Immature natural killer cell (primary cell): Measurements from ENCODE around the gene NDUFAF3. TPM values are rescaled to one million over a fixed set of nuclear protein-coding genes. Genes with fewer than 3 reads are reported as not detected.

Source experiments
- DNase-seq, 3 donors: peaks; one replicate each; pipeline ENCODE4 v3.0.0; 2022; ENCODE audit warnings: mixed read lengths in 1 of 3
- H3K27ac Mint-ChIP-seq, 6 donors: one replicate each; pipeline ENCODE4 v1.8.0; 2020; ENCODE audit warnings: mixed read lengths in 6 of 6, mild to moderate bottlenecking in 5 of 6, inconsistent platforms in 4 of 6, moderate library complexity in 3 of 6
- H3K27me3 Mint-ChIP-seq, 3 donors: one replicate each; pipeline ENCODE4 v1.8.0; 2020 to 2021; ENCODE audit warnings: low read depth in 3 of 3, mild to moderate bottlenecking in 3 of 3, mixed read lengths in 3 of 3, moderate library complexity in 3 of 3, inconsistent platforms in 1 of 3
- H3K36me3 Mint-ChIP-seq, 3 donors: one replicate each; pipeline ENCODE4 v1.8.0; 2020; ENCODE audit warnings: mixed read lengths in 3 of 3, inconsistent platforms in 2 of 3, mild to moderate bottlenecking in 2 of 3
- H3K4me1 Mint-ChIP-seq, 2 donors: one replicate each; pipeline ENCODE4 v1.8.0; 2020; ENCODE audit warnings: inconsistent platforms in 2 of 2, mild to moderate bottlenecking in 2 of 2, mixed read lengths in 2 of 2, moderate library complexity in 1 of 2
- H3K4me3 Mint-ChIP-seq, 5 donors: one replicate each; pipeline ENCODE4 v1.8.0; 2020; ENCODE audit warnings: mild to moderate bottlenecking in 5 of 5, mixed read lengths in 5 of 5, inconsistent platforms in 3 of 5, moderate library complexity in 3 of 5
- H3K9me3 Mint-ChIP-seq, 6 donors: one replicate each; pipeline ENCODE4 v1.8.0; 2020; ENCODE audit warnings: mild to moderate bottlenecking in 6 of 6, mixed read lengths in 6 of 6, inconsistent platforms in 4 of 6, moderate library complexity in 3 of 6
- polyA plus RNA-seq, 3 donors: library from polyadenylated mRNA; unstranded; fragments of 300-500 nt; fragmentation: Illumina TruSeq; gene quantifications; one replicate each; pipeline ENCODE4 v1.2.3, GENCODE V29; 2021

NDUFAF3 gene
- polyA plus RNA-seq, 3 donors from 2014 or later, result 118 to 204 (median 142) TPM

- Mint-ChIP-seq H3K9me3 (no peaks in the 10 kb centered on the region), H3K4me3 (peak overlapping the region; percentile 74 to 97 (median 89)), H3K36me3 (peaks cover 0 to 5% (median 3%) of the 10 kb centered on the region in 3 donors), H3K27ac (peak overlapping the region in 5 of 6 donors; percentile 40 to 71 (median 58)), H3K27me3 (peaks cover 4 to 11% (median 6%) of the 10 kb centered on the region in 3 donors), H3K4me1 (peaks cover 32 to 33% of the 10 kb centered on the region in 2 donors)
- no peak for DNase-seq
Observed at GRCh38 chr3:49017229-49017970, 4.5 kb upstream of the NDUFAF3 start.

DNA sequence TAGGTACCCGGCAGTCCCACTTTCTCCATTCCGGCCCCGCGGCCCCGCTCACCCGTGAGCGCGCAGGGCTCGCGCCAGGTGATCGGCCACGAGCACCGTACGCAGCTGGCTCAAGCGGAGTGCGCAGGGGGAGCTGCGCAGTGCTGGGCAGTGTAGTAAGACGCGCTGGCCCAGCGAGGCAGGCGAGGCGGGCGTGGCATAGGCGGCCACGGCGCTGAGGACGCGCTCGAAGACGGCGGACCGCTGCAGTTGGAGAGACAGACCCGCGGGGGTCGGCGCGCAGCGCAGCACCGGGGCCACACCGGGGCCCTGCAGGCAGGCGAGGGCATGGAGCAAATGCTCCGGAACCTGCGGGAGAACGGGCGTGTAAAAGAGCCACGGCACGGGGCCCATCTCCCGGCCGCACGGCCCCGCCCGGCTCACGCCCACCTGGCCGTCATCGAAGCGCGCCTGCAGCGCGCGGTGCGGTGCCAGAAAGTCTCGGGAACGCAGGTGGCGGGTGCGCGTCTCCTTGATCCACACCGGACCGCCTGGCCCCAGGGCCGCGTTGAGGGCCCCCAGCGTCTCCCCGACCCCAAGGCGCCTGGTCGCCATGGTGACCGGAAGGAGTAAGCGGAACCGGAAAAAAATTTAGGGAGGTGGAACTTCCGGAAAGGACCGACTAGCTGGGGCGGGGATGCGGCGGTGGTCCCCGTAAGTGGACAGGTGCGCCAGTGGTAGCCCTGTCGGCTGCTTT lies 3.8 kb upstream of the NDUFAF3 start, which contains the start of gene DALRD3:
TSS of gene DALRD3 (minus strand) at position 610 of the 736 bp plus-strand sequence. CDS start at position 594, 16 bp downstream.
- peak; percentile 70 to 71 (median 70) for DNase-seq
- H3K27me3 Mint-ChIP-seq, result peaks cover 5 to 13% (median 6%) of the 10 kb centered on the region in 3 donors
- peaks cover 0 to 5% (median 3%) of the 10 kb centered on the region in 3 donors for H3K36me3 Mint-ChIP-seq
- no peaks in the 10 kb centered on the region for H3K9me3 Mint-ChIP-seq
- H3K4me3 Mint-ChIP-seq, result peak within 1 kb of the TSS; percentile 89 to 97 (median 91)
- H3K27ac Mint-ChIP-seq, result peak within 1 kb of the TSS; percentile 79 to 93 (median 91)
- H3K4me1 Mint-ChIP-seq, result peaks cover 36 to 40% of the 10 kb centered on the region in 2 donors

- peak overlapping the region; percentile 89 to 97 (median 91) for H3K4me3 Mint-ChIP-seq
- no peak for DNase-seq
- no peaks in the 10 kb centered on the region for H3K9me3 Mint-ChIP-seq
- H3K36me3 Mint-ChIP-seq, result peaks cover 0 to 5% (median 3%) of the 10 kb centered on the region in 3 donors
- H3K27ac Mint-ChIP-seq, result peak overlapping the region; percentile 79 to 93 (median 91)
- peaks cover 6 to 13% (median 6%) of the 10 kb centered on the region in 3 donors for H3K27me3 Mint-ChIP-seq
- peaks cover 39 to 43% of the 10 kb centered on the region in 2 donors for H3K4me1 Mint-ChIP-seq
Observed at GRCh38 chr3:49018707-49019006, 3.3 kb upstream of the NDUFAF3 start.

- no peaks in the 10 kb centered on the region for H3K9me3 Mint-ChIP-seq
- peak overlapping the region; percentile 82 to 97 (median 90) for H3K4me3 Mint-ChIP-seq
- H3K27me3 Mint-ChIP-seq, result peaks cover 6 to 16% (median 6%) of the 10 kb centered on the region in 3 donors
- peak overlapping the region; percentile 69 to 91 (median 84) for H3K27ac Mint-ChIP-seq
- peaks cover 39 to 47% of the 10 kb centered on the region in 2 donors for H3K4me1 Mint-ChIP-seq
- peaks cover 0 to 12% (median under 1%) of the 10 kb centered on the region in 3 donors for H3K36me3 Mint-ChIP-seq
- no peak for DNase-seq
Observed at GRCh38 chr3:49019941-49020329, 2.0 kb upstream of the NDUFAF3 start.

DNA sequence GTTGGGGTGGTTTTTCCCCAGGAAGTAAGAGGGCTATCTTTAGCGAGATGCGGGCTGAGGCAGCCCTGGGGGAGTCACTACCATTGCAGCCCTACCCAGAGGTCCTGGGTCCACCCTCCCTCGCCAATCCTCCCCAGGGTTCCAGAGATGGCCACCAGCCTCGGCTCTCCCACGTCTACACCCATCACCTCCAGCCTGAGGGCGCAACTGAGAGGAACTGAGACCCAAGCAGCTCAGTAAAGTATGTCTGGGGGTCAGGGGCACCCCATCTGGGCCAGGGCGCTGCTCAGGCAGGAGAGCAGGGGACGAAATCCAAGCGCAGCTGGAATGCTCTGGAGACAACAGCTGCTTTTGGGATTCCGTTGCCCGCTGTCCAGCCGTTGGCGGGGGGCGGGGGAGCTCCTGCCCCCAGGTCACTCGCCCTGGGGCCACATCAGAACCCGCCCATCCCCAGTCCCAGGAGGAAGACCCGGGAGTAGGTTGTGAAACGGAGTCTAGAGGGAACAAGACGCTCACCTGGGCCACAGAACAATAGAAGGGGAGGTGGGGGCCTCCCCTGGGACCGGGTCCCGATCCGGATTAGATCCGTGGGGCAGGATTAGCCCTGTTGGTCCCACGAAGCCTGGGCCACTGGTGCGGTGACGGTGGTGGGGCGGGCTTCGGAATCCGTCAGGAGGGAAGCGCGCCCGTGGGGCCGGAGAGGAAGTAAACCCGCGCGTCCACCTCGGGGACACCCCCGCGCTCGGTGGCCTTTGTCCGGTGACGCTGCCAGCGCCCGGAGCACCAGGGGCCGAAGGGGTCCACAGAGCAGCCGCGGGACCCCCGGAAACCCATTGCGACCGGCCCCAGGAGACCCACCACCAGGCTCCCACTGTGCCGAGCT lies 1.4 kb upstream of the NDUFAF3 start:
- H3K9me3 Mint-ChIP-seq, result no peaks in the 10 kb centered on the region
- no peak for DNase-seq
- H3K36me3 Mint-ChIP-seq, result peaks cover 0 to 12% (median 0%) of the 10 kb centered on the region in 3 donors
- H3K27ac Mint-ChIP-seq, result peak overlapping the region; percentile 69 to 97 (median 89)
- H3K4me3 Mint-ChIP-seq, result peak overlapping the region; percentile 90 to 99 (median 97)
- H3K4me1 Mint-ChIP-seq, result peaks cover 40 to 47% of the 10 kb centered on the region in 2 donors
- peaks cover 6 to 16% (median 6%) of the 10 kb centered on the region in 3 donors for H3K27me3 Mint-ChIP-seq

DNA sequence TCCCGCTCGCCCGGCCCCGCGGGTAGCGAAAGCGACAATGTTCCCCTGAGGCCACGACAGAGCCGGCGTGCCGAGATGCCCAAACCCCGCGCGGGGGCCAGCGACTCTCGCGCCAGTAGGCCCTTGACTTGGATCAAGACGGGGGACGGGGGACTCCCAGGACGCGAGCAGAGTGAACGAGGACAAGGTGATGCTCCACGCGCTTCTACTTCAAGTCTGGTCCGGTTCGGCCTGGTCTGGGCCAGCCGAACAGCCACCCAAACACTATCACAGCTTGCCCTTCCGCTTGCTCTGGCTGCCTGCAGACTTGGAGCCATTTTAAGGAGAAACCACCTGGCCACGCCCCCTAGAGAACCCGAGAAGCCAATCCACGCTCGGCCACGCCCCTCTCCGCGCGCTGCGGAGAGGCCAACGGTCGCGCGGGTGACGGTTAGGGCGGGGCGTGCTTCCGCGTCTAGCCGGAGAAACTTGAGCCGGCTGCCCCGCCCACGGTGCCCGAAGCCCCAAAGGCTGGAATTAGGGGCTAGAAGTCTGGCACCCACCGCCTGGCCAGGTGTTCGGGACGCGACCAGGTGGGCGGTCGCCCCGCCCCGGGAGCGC lies 608 bp upstream of the NDUFAF3 start:
- DNase-seq, result peak; percentile 99
- H3K4me3 Mint-ChIP-seq, result peak overlapping the region; percentile 90 to 99 (median 97)
- H3K27ac Mint-ChIP-seq, result peak overlapping the region; percentile 91 to 98 (median 96)
- H3K27me3 Mint-ChIP-seq, result peaks cover 6 to 16% (median 6%) of the 10 kb centered on the region in 3 donors
- H3K4me1 Mint-ChIP-seq, result peaks cover 38 to 47% of the 10 kb centered on the region in 2 donors
- peaks cover 0 to 14% (median 0%) of the 10 kb centered on the region in 3 donors for H3K36me3 Mint-ChIP-seq
- H3K9me3 Mint-ChIP-seq, result no peaks in the 10 kb centered on the region

- H3K36me3 Mint-ChIP-seq, result peaks cover 0 to 14% (median 0%) of the 10 kb centered on the region in 3 donors
- no peaks in the 10 kb centered on the region for H3K9me3 Mint-ChIP-seq
- H3K4me3 Mint-ChIP-seq, result peak overlapping the region; percentile 91 to 97 (median 94)
- peak overlapping the region; percentile 91 to 98 (median 96) for H3K27ac Mint-ChIP-seq
- DNase-seq, result no peak
- peaks cover 5 to 16% (median 6%) of the 10 kb centered on the region in 3 donors for H3K27me3 Mint-ChIP-seq
- H3K4me1 Mint-ChIP-seq, result peaks cover 44 to 47% of the 10 kb centered on the region in 2 donors
Observed at GRCh38 chr3:49022688-49023171, 809 bp downstream of the NDUFAF3 start.

- H3K27me3 Mint-ChIP-seq, result peaks cover 6 to 19% (median 8%) of the 10 kb centered on the region in 3 donors
- no peaks in the 10 kb centered on the region for H3K9me3 Mint-ChIP-seq
- H3K4me1 Mint-ChIP-seq, result peaks cover 49 to 54% of the 10 kb centered on the region in 2 donors
- peak overlapping the region; percentile 33 to 97 (median 91) for H3K4me3 Mint-ChIP-seq
- H3K36me3 Mint-ChIP-seq, result peaks cover 0 to 14% (median 0%) of the 10 kb centered on the region in 3 donors
- peak overlapping the region in 5 of 6 donors; percentile 14 to 81 (median 32) for H3K27ac Mint-ChIP-seq
- DNase-seq, result no peak
Observed at GRCh38 chr3:49023775-49024174, 1.9 kb downstream of the NDUFAF3 start.

DNA sequence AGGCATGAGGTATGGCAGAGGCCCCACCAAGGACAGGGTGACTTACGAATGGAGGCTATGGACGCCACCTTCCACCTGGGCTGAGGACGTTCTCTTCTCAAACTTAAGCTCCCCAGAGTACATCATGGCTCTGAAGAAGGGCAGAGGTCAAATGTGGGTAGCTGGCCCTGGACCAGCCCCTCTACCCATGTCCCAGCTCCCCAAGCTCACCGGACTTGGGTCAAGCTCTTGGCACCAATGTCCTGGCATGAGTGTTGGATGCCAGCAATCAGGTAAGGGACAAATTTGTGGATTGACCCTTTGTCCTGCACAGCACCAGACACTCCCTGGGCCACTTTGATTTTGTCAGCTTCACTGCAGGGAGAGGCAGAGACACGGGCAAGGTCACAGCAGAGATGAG lies 2.5 kb downstream of the NDUFAF3 start:
- peaks cover 0 to 14% (median 0%) of the 10 kb centered on the region in 3 donors for H3K36me3 Mint-ChIP-seq
- peaks cover 11 to 23% (median 12%) of the 10 kb centered on the region in 3 donors for H3K27me3 Mint-ChIP-seq
- no peak for DNase-seq
- H3K27ac Mint-ChIP-seq, result peak overlapping the region in 1 of 6 donors; percentile 16
- peaks cover 53 to 58% of the 10 kb centered on the region in 2 donors for H3K4me1 Mint-ChIP-seq
- H3K9me3 Mint-ChIP-seq, result no peaks in the 10 kb centered on the region
- peak overlapping the region in 1 of 5 donors; percentile 33 for H3K4me3 Mint-ChIP-seq

GRCh38 chr3:49025005-49025792 lies 3.3 kb downstream of the NDUFAF3 start:
- peaks cover 51 to 56% of the 10 kb centered on the region in 2 donors for H3K4me1 Mint-ChIP-seq
- no peaks in the 10 kb centered on the region for H3K9me3 Mint-ChIP-seq
- no peak for DNase-seq
- H3K36me3 Mint-ChIP-seq, result peaks cover 0 to 14% (median 0%) of the 10 kb centered on the region in 3 donors
- peak overlapping the region in 2 of 5 donors; percentile 11 to 33 for H3K4me3 Mint-ChIP-seq
- H3K27me3 Mint-ChIP-seq, result peaks cover 11 to 24% (median 15%) of the 10 kb centered on the region in 3 donors
- H3K27ac Mint-ChIP-seq, result peak overlapping the region in 3 of 6 donors; percentile 53 to 84 (median 67)

DNA sequence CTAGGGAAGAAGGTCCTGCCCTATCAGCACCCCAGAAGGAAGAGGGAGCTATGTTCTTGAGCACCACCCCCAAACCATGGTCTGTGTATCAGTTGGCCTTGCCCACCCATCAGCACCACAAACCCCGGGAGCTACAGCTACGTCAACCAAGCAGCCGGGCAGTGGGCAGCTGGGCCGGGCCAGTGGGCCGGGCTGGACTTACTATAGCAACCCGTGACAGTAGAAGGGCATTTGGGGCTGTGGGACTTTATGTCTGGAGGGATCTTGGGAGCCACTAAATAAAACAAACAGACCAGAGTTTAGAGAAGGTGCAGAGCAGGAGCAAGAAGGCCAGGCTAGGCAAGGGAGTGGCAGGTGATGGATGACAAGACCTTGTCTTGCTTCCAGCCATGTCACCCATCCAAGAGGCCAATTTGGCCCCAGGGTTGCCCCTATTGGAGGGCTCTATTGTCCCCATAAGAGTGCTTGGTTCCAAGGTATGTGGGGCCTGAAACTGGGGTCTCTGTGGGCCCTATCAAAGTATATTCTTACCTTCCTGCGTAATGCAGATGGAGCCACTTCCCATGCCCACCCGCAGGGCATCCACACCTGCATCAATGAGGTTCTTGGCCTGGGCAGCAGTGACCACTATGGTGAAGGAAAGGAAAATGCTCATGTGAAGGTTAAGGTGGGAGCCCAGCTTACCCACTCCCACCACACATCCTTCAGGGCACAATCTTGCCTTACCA lies 4.0 kb downstream of the NDUFAF3 start:
- peaks cover 0 to 14% (median 0%) of the 10 kb centered on the region in 3 donors for H3K36me3 Mint-ChIP-seq
- H3K27me3 Mint-ChIP-seq, result peaks cover 11 to 22% (median 15%) of the 10 kb centered on the region in 3 donors
- H3K4me3 Mint-ChIP-seq, result peak overlapping the region in 1 of 5 donors; percentile 11
- H3K9me3 Mint-ChIP-seq, result no peaks in the 10 kb centered on the region
- DNase-seq, result no peak
- peaks cover 46 to 53% of the 10 kb centered on the region in 2 donors for H3K4me1 Mint-ChIP-seq
- peak overlapping the region in 5 of 6 donors; percentile 34 to 84 (median 67) for H3K27ac Mint-ChIP-seq
